Fibroblast of skin of right biceps (primary cell): Measurements from ENCODE around the gene RNF187.
"Not testable (repeated sequence)": the region's sequence is repeated elsewhere in the genome, so short reads cannot be mapped to it uniquely, and the experiment has no call there.

Source experiments
- DNase-seq: peaks from one replicate; pipeline ENCODE4 v3.0.0-alpha.2; 2013

The RNF187 gene

GRCh38 chr1:228460821-228461220 lies 26.4 kb upstream of the RNF187 start:
- DNase-seq: no peak

DNA sequence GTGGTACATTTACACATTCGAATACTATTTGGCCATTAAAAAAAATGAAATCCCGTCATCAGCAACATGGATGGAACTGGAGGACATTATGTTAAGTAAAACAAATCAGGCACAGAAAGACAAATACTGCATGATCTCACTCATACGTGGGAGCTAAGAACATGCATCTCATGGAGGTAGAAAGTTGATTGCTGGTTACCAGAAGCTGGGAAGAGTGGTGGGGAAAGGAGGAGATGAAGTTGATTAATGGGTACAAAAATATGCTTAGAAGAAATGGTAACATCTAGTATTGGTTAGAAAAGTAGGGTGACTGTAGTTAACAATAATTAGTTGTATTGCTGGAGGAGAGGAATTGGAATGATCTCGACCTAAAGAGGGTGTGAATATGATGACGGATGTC lies 24.6 kb upstream of the RNF187 start:
- no peak for DNase-seq

DNA sequence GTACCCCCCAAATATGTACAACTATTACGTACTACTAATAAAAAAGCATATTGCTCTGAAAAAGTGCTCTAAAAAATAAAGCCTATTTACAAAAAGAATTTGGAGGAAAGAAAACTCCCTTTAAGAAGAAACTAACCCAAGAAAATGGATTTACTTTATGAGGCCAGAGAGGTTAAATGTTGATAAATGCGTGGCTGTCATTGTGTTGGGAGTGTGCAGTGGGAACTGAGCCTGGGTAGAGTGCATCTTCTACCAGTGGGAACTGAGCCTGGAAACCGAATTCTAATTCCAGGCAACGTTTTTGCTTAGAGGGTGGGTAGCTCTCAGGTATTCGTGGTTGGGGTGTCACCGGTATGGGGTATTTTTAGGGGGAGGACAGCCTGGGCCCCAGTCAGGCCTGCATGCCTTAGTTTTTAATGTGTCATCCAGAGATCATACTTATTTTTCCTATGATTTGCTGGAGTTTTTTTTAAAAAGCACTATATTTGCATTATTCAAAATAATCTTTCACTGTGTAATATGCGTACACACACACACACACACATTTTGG lies 24.1 kb upstream of the RNF187 start:
- DNase-seq: no peak

GRCh38 chr1:228463559-228464455 lies 23.4 kb upstream of the RNF187 start:
- DNase-seq: no peak

- peak; percentile 82 for DNase-seq
These were observed 22.6 kb upstream of the RNF187 start for GRCh38 chr1:228464487-228464983.

GRCh38 chr1:228465141-228465540 lies 22.0 kb upstream of the RNF187 start:
- DNase-seq: no peak

DNA sequence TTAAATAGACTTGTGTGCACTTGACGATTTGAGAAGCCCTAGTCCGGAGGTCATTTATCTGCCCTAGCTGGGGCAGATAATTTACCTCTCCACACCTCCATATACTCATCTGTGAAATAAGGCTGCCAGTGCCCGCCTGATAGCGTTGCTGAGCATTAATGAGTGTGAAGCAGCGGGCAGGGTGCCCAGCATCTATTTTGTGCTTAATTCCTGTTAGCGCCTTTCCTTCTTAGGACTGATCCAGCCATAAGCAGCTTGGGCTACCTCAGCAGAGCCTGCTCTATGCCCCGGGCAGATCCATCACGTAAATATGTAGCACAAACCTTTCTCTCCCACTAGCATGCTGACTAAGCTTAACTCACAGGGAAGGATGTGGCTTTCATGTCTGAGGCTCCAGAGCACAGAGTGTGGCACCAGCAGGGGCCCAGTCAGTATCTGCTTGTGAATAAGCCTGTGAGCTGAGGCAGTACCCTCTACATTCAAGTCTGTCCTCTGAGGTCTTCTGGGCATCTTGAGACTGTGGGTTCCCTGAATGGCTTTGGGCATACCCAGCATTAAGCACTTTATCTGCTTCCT lies 21.5 kb upstream of the RNF187 start:
- DNase-seq: no peak

GRCh38 chr1:228468188-228468587 lies 19.0 kb upstream of the RNF187 start:
- not testable (repeated sequence) for DNase-seq

DNA sequence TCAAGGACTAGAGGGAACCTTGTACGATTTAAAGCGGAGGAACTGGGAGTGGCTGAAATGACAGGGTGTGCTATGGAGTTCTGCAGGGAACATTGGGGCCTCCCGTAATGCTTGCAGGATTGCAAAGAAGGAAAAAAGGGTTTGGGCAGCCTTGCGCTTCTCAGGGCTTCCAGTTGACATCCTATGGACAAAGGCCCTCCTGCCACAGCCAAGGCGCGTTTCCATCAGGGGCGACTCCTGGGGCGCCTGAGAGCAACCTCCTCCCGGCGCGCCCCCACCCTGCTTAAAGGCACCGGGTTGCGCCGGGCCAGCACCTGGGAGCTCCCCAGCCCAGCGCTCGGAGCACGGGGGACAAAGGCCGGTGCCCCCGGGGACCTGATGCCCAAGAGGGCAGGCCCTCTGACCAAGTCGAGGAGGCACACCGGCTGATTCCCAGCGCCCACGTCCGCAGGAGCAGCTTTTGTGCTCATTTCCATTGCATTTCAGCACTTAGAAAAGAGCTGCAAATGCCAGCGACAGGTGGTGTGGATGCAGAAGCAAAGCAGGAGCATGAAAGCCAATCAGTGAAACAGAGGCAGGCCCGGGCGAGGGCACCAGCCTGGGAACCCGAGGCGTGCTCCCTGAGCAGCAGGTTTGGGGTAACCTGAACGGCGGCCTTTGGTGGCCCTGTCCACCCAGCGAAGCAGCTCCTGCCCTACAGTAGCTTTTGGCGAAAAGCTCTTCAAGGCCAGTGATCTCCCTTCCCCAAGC lies 17.6 kb upstream of the RNF187 start:
- DNase-seq: no peak

DNA sequence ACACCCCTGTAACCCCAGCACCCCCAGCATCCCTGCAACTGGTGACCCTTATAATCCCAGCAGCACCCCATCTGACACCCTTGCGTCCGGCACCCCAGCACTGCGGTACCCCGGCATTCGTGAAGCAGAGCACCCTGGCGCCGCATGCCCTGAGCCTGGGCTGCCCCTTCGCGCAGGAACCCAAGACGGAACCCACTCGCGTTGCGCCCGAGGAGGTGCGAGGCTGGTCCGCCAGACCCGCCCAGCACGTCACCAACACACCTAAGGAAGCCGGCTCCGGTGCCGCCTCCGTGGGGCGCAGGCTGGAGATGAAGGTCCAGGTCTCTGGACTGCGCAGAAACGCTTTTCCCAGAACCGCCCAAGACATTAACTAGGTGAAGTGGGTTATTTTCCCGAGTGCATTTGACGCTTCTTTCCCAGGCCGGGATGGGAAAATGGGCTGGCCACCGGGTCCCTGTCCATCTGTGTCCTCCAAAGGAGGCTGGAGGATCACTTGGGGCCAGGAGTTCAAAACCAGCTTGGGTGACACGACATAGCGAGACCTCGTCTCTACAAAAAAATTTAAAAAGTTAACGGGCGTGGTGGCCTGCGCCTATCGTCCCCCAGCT lies 15.9 kb upstream of the RNF187 start:
- DNase-seq: no peak

DNA sequence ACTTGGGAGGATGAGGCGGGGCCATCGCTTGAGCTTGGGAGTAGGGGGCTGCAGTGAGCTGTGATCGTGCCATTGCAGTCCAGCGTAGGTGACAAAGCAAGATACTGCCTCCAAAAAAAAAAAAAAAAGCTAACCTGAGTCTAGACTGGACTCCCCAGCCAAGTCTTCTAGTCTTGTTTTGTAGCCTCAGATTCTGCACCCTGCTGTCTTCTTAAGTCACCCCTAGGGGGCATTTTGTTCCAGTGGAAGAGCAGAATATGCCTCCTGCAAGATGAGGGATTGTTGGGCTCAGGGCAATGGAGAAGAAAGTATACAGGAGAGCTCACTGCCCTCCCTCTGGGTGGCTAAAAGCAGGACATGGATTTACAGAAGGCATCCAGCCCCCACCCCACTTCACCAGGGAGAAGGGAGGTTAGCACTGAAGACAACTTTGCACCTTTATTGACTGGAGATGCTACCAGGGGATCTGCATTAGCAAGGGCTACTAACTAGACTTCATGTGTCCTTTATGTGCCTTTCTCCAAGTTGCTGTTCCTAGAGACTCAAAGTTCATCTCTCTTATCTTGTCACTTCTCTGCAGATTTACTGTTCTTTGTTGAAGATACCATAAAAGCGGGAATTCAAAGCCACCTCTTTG lies 15.3 kb upstream of the RNF187 start:
- peak; percentile 31 for DNase-seq

- no peak for DNase-seq
These were observed 14.5 kb upstream of the RNF187 start for GRCh38 chr1:228472655-228473054.

DNA sequence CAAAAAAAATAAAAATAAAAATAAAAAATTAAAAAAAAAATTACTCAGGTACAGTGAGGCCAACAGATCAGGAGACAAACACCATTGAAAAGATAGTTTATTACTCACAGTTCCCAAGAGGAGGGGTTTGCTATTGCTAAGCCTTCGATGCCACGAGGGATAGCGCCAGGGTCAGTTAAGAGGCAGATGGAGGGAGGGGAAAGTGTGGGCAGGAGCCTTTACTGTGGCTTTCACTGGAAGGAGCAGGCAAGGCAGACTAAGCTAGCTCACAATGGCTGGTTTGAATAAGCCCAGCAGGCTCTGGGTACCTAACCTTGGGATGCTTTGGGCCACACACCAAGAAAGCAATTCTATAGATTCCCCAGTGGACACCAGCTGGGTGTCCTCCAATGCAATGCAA lies 12.7 kb upstream of the RNF187 start:
- DNase-seq: no peak

DNA sequence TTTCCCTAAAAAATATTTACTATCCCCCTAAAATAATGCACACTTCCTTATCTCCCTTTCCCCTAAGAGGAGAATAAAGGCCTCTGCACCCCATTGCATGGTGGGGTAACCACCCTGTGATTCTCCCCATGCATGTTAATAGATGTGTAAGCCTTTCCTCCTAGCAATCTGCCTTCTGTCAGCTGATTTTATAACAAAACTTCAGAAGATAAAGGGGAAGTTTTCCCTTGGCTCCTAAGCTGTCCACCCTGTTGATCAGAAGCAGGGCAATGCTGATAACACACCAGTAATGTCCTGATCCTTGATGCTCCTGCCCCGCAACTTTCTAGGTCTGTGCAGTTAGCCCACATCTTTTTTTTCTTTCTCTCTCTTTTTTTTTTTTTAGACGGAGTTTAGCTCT lies 11.4 kb upstream of the RNF187 start:
- no peak for DNase-seq

- no peak for DNase-seq
These were observed 9.9 kb upstream of the RNF187 start for GRCh38 chr1:228477263-228477662.

- DNase-seq: no peak
These were observed 8.9 kb upstream of the RNF187 start for GRCh38 chr1:228478326-228478725.

GRCh38 chr1:228478912-228479711 lies 8.1 kb upstream of the RNF187 start:
- no peak for DNase-seq

GRCh38 chr1:228483789-228484188 lies 3.4 kb upstream of the RNF187 start:
- DNase-seq: no peak

GRCh38 chr1:228486596-228487335 lies 416 bp upstream of the RNF187 start:
- peak; percentile 91 for DNase-seq

DNA sequence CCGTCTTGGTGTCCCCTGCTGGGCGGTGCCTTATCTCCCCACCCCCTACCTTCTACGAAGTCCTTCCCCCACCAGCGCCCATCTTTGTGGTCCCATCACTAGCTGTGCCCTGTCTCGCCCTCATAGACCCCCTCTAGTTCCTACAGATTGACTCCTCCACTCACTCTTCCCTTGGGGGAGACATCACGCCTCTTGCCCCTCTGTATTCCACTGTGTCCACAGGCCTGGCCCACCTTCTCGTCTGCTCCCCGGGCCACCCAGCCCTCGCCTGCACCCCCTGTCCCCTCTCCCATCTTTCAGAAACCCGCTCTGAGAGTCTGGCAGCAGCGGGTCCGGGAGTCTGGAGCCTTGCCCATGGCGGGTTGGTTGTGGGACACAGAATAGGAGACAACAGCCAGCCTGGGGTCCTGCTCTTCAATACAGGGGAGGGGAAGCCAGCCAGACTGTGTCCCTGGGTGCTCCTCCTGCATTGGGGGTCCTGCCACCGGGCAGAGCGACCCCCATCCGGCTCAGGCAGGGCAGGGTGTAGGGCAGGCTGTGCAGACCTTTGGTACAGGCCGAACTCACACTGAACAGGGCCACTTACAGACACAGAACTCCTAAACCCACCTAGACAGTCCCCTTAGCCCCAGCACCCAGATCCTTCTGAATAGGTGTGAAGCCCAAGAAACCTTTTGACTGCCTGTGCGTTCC lies 1.1 kb downstream of the RNF187 start:
- peak; percentile 24 for DNase-seq
